ENCODE results near the gene ABAT.

ABAT gene

DNA sequence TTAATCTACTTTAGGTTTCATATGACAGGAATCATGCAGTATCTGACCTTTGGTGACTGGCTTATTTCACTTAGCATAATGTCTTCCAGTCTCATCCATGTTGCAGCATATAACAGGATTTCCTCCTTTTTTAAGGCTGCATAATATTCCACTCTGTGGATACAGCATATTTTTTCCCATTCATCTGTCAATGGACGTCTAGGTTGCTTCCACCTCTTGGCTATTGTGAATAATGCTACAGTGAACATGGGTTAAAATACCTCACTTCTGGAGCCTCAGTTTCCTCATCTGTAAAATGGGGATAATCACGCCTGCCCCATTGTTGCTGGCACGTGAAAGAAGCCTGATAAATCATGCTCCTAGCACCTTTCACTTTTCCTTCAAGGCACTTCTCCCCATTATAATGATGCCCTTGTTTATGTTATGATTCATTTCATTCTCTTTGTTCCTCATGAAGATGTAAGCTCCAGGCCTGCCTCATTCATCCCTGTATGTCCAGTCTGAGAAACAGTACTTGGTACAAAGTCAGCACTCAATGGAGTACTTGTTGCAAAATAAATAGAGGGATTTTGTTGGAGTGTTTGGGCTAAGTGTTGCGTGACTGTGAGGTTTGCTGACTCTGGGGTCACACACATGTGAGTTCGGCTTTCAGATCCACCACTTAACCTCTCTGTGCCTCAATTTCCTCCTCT, 59.6 kb downstream of the ABAT start:
- TF ChIP-seq, protein P1, sequence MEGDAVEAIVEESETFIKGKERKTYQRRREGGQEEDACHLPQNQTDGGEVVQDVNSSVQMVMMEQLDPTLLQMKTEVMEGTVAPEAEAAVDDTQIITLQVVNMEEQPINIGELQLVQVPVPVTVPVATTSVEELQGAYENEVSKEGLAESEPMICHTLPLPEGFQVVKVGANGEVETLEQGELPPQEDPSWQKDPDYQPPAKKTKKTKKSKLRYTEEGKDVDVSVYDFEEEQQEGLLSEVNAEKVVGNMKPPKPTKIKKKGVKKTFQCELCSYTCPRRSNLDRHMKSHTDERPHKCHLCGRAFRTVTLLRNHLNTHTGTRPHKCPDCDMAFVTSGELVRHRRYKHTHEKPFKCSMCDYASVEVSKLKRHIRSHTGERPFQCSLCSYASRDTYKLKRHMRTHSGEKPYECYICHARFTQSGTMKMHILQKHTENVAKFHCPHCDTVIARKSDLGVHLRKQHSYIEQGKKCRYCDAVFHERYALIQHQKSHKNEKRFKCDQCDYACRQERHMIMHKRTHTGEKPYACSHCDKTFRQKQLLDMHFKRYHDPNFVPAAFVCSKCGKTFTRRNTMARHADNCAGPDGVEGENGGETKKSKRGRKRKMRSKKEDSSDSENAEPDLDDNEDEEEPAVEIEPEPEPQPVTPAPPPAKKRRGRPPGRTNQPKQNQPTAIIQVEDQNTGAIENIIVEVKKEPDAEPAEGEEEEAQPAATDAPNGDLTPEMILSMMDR (IDR thresholded peaks at IDR 0.05; ENCODE audit: low read depth, low read length, missing control alignments): no peak
- DNase-seq (ENCODE audit: low read depth): no peak
- no peak overlapping the region for H3K4me3 ChIP-seq (ENCODE audit: low read depth, low read length)

DNA sequence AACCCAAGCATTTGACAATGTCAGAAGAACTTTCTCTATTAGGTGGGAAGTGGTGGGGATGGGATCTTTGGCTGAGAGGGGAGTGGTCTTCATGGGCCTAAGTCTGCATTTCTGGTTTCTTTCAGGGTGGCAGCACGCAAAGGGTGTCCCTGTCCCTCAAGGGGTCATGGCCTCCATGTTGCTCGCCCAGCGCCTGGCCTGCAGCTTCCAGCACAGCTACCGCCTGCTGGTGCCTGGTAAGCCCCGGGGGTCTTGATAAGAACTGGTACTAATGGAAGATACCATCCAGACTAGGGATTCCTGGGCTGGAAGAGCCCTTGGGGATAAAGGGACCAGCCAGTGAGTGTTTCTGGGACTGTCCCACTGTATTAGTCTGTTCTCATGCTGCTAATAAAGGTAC, 61.2 kb downstream of the ABAT start:
- TF ChIP-seq, protein P1 (IDR thresholded peaks at IDR 0.05; ENCODE audit: low read depth, low read length, missing control alignments): no peak
- DNase-seq (ENCODE audit: low read depth): no peak
- H3K4me3 ChIP-seq (ENCODE audit: low read depth, low read length): no peak overlapping the region

DNA sequence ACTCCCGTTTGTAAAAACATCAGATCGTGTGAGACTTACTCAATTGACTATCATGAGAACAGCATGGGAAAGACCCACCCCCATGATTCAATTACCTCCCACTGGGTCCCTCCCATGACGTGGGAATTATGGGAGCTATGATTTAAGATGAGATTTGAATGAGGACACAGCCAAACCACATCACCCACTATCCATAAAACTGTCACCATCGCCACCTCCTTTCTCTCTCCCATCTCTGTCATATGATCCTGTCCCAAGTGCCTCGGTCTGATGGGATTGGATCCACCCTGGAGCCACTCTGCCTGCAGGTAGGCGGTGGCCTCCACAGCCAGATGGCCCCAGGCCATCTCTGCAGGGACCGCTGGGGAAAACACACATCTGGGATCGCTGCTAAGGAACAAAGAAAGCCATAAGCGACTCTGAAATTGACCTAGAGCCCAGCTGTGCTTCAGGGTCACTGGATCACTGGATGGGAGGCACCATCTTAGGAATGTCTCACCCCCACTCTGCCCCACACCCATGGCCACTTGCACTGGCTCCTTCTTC, 61.8 kb downstream of the ABAT start:
- TF ChIP-seq, protein P1 (IDR thresholded peaks at IDR 0.05; ENCODE audit: low read depth, low read length, missing control alignments): no peak
- no peak overlapping the region for H3K4me3 ChIP-seq (ENCODE audit: low read depth, low read length)
- no peak for DNase-seq (ENCODE audit: low read depth)

DNA sequence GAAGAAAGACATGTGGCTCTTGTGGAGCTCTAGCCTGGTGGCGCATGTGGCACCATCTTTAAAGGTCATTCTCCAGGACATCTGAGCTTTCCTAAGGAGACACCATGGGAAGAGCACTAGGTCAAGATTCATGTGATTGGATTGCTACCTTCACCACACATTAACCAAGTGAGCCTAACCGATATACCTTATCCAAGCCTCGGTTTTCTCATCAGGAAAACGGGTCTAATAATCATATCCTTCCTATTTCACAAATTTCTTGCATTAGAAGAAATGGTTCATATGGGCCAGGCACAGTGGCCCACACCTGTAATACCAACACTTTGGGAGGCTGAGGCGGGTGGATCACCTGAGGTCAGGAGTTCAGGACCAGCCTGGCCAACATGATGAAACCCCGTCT, 64.7 kb downstream of the ABAT start:
- no peak overlapping the region for H3K4me3 ChIP-seq (ENCODE audit: low read depth, low read length)
- DNase-seq (ENCODE audit: low read depth): no peak
- TF ChIP-seq, protein P1 (IDR thresholded peaks at IDR 0.05; ENCODE audit: low read depth, low read length, missing control alignments): no peak

DNA sequence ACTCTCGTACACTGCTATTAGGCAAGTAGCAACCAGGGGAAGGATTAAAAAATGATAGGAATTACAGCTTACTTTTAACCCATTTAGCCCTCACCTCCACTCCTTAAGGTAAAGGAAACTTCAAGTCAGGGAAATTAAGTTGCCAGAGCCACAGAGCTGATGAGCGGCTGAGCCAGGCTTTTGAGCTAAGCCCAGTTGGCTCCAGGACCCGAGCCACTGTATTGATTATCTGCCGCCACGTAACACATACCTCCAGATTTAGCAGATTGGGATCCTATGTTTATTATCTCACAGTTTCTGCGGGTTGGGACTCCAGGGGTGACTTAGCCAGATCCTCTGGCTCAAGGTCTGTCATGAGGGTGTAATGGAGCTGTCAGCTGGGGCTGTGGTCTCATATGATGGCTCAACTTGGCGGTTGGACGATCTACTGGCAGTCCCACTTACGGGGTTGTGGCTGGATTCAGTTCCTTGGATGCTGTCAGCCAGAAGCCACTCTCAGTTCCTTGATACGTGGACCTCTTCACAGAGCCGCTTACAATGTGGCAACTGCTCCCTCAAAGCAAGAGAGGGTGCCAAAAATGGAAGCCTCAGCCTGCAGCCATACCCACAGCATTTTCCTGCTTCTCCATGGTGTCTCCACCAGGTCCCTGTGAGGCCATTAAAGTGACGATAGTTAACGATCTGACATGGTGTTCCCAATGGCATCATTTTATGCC, 65.7 kb downstream of the ABAT start:
- TF ChIP-seq, protein P1 (IDR thresholded peaks at IDR 0.05; ENCODE audit: low read depth, low read length, missing control alignments): no peak
- no peak for DNase-seq (ENCODE audit: low read depth)
- H3K4me3 ChIP-seq (ENCODE audit: low read depth, low read length): no peak overlapping the region

DNA sequence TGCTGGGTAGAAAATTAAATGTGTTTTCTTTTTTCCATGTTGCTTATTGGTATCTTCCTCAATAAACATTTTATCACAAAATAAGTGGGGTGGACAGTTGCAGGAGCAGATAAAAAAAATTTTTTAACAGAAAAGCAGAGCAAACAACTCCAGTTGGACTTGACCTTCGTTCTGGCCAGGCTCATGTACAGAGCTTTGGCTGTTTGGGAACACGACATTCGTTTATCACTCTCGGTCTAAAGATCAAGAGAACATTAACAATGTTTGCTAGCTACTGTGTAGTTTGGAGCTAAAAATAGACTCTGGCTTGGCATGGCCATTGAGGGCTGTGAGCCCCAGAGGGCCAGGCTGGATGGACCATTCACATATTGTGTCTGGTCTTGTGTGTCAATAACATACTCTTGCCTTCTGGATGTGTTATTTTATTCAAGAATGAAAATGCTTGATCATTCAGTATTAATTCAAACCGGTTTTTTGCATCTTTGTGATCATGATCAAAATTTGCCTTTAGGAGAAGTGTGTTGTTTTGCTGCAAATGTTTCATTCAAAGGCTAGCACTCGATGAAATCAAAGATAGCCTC, 66.4 kb downstream of the ABAT start:
- TF ChIP-seq, protein P1 (IDR thresholded peaks at IDR 0.05; ENCODE audit: low read depth, low read length, missing control alignments): no peak
- H3K4me3 ChIP-seq (ENCODE audit: low read depth, low read length): no peak overlapping the region
- no peak for DNase-seq (ENCODE audit: low read depth)
